ENCODE measurements around the gene PER2.
A peak's percentile ranks its signal among the peaks of the same experiment; 100 is the strongest.
"Not testable (repeated sequence)": the region's sequence is repeated elsewhere in the genome, so short reads cannot be mapped to it uniquely, and the experiment has no call there.

Gene PER2

DNA sequence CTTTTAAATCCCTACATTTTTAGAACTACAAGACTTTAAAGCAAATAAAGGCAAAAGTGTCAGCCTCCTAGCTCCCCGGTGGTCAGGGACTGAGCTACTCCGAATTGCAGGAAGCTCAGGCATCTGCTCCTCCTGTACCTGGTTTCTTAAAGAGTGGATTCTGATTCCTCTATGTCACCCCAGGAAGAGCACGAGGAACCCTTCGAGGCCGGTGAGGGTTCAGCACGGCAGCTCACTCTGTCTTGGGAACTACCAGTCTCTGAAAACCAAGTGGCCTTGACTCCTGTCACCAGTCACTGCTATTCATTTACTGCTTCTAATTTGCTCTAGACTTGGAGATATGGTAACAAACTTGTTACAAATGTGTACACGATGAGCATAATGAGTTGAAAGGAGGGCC is 2.3 kb downstream of the PER2 start:
- no peak for DNase-seq (ENCODE audit: low spot score)

- peak; percentile 73 for DNase-seq (ENCODE audit: low spot score)
Measured at GRCh38 chr2:238285653-238286082, 2.7 kb downstream of the PER2 start.

GRCh38 chr2:238284802-238285515 is 3.5 kb downstream of the PER2 start:
- no peak for DNase-seq (ENCODE audit: low spot score)

GRCh38 chr2:238282861-238283738 is 5.3 kb downstream of the PER2 start:
- DNase-seq (ENCODE audit: low spot score) = no peak

- DNase-seq (ENCODE audit: low spot score) = no peak
Measured at GRCh38 chr2:238281826-238282480, 6.5 kb downstream of the PER2 start.

DNA sequence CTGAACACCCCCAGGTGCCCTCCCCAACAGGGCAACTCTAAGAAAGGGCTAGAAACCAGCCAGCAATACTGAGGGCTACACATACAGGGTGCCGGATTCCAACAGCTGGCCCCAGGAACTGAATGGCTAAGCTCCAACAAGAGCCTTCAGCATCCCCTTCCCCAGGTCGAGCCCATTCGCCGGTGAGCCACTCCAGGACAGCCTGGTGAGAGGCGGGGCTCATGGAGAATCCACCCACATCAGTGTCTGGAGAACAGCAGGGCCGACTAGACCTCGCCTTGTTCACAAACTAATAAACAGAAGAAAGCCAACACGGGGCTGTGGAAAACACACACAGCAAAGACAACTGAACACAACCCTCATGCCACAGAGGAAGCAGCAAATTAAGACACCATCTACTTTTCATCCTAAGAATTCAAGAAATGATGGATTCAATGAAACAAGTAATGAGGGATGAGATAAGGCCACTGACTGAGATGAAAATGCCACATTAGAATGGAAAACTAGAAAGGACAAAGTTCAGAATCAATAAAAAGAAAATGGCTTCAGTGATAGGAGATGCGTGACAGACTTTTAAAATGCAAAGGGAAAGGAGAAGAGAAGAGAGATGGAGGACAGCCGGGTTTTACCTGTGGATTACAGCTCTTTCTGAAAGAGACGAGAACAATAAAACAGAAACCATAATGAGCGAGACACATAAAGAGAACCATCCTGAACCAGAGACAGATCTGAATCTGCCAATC is 8.2 kb downstream of the PER2 start:
- no peak for DNase-seq (ENCODE audit: low spot score)

- DNase-seq (ENCODE audit: low spot score) = no peak
Measured at GRCh38 chr2:238279324-238279682, 9.1 kb downstream of the PER2 start.

DNA sequence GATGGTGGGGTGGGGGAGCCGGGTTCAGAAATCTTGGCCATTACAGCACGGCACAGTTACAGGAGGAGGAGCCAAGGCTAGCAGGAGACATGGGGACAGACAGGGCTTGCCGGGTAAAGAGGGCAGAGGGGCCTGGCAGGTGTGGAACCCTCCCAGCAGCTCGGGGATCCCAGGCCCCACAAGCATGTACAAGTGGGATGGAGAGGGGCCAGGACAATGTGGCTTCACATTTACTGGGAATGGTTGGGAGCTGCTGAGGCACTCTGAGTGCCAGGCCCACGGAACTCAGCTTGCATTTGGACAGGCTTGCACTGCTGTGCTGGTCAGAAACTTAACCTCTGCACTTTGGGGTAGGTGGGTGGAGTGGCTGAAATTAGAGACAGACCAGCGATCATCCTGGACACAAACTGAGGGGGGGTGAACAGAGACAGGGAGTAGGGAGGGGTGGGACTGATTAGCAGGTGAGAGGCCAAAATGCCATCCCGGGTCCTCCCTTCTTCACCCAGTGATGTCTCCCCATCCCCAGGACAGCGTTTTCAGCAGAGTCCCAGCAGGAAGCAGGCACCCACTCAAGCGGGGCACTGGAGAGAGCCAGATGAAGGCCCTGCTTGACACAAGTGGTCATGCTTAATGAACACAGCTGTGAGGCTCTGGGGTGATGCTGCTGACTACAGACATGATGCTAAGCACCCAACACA is 9.6 kb downstream of the PER2 start:
- DNase-seq (ENCODE audit: low spot score) = no peak

DNA sequence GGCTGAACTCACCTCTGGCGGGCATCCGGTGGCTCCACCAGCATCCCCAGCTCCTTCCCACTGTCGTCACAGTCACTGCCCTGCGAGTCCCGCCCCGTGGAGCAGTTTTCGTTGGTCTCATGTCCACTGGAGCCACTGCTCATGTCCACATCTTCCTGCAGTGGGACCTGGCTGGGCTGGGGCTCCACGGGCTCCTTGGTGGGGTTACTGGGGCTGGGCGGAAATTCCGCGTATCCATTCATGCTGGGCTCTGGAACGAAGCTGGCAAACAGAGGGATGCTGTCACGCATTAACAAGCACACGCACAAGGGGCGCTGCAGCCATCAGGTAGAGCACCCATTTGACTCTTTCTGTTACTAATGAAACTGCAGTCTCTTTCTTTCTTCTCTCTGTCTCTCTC is 10.7 kb downstream of the PER2 start:
- no peak for DNase-seq (ENCODE audit: low spot score)

DNA sequence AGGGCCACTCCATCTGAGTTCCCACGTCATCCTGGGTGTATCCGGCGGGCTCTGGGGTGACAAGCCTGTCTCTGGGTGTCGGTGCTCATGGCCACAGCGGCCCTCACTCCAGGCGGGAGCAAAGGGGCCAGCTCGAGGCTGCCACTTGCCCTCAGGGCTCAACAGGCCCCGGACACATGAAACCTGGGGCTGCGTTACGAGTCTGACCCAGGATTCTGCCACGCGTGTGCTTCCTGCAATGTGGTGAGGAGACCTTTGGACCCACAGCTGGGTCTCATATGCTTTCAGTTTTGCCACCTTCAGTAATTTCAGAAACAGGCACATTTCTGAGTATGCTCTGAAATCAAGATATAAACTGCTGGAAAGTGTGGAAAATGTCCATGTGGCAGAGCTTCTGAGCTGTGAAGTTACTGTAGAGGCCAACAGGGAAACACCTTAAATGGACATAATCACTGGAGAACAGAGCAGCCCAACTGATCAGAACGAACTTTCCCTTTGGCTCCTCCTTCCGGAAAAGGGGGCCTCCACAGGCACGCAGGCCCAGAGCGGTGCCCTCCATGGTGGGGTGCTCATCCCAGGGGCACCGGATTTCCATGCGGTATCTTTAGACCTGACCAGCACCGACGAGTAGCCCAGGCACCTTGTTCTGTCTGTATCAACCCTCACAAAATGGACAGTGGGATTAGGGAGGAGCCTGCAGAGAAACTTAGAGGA is 14.1 kb downstream of the PER2 start:
- DNase-seq (ENCODE audit: low spot score) = no peak

- not testable (repeated sequence) for DNase-seq (ENCODE audit: low spot score)
Measured at GRCh38 chr2:238273433-238273832, 15.0 kb downstream of the PER2 start.

- no peak for DNase-seq (ENCODE audit: low spot score)
Measured at GRCh38 chr2:238272156-238272555, 16.3 kb downstream of the PER2 start.

- DNase-seq (ENCODE audit: low spot score) = not testable (repeated sequence)
Measured at GRCh38 chr2:238271686-238272085, 16.7 kb downstream of the PER2 start.

- DNase-seq (ENCODE audit: low spot score) = no peak
Measured at GRCh38 chr2:238271061-238271554, 17.3 kb downstream of the PER2 start.

DNA sequence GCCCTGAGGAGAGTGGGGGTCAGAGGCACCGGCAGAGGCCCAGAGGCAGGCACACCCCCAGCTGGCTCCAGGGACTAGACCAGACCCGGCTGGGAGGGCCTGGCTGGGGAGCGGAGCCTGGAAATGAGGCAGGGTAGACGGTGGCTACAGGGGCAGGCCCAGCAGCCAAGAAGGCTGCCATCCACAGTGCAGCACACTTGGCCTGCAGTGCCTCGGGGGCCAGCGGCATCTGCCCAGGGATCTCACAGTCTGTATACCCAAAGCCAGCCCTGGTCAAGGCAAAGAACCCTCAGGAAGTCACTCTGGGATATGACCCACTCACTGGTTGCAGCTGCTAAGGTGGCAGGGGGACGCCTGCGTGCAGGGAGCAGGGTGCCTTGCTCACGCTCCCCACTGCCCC is 17.8 kb downstream of the PER2 start:
- DNase-seq (ENCODE audit: low spot score) = no peak

- no peak for DNase-seq (ENCODE audit: low spot score)
Measured at GRCh38 chr2:238269741-238270140, 18.7 kb downstream of the PER2 start.

DNA sequence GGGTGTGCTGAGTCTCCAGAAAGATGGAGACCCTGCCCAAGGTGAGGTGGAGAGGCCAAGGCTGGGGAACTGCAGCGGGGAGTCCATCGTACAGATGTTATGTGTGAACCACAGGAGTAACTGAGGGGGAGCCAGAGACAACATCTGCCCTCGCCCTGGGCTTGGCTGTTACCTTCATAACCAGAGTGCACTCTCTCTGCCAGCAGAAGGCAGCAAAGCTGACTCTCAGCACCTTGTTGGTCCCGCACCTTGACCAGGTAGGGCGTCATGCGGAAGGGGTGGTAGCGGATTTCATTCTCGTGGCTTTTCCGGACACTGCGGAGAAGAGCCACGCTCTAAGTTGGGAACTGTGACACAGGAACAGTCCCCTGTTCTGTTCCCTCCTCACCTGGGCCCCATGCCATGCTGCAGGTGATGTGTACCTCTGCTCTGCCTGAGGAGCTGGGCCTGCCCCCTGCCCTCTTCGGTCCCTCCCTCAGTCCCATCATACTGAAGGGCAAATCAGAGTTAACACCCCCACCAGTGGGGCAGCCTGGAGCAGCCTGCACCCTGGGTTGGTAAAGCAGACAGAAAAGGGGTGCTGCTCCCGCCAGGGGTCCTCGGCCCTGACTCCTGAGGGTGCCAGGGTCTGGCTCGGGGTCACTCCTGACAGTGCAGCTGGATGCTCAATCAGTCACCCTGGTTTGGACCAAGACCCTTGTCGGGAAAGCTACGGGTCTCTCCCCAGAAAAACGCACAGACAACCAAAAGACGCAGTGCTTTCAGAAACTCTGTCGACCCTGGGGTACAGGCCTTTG is 20.3 kb downstream of the PER2 start:
- no peak for DNase-seq (ENCODE audit: low spot score)

DNA sequence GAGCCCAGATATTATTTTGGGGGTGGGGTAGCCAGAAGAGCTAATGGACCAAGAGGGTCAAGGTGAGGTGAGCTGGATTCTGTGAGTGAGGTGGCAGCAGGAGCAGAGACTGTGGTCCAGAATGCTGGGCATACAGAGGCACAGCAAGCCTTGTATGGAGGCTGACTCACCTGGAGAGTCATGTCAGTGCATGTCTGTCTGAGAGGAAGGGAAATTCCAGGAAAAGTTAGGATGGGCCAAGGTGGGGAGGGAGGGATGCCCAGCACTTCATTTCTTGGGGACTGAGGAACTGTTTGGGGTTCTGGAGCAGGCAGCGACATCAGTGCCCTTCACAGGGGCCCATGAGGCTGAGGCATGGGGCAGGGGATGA is 21.1 kb downstream of the PER2 start:
- DNase-seq (ENCODE audit: low spot score) = no peak

- DNase-seq (ENCODE audit: low spot score) = no peak
Measured at GRCh38 chr2:238265605-238266004, 22.8 kb downstream of the PER2 start.

DNA sequence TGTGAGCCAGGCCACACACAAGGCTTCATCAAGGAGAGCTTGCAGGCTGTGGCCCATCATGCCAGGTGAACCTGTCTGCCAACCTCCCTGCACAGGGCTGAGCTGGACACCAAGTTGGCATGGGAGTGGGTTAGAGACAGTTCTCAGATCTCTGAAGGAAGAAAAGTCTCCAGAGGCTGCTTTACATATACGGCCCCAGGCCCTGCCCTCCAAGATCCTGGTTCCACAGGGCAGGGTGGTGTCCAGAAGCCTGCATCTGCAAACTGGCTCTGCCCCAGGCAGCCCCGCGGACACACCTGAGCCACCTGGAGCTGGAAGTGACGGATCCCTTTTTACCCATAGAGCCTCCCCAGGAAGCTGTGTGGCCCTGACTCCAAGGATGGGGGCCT is 24.3 kb downstream of the PER2 start:
- DNase-seq (ENCODE audit: low spot score) = no peak
